ENCODE data around the gene LTK. TPM values are rescaled to one million over a fixed set of nuclear protein-coding genes. Genes with fewer than 3 reads are reported as not detected.
"Not testable (repeated sequence)": the region's sequence is repeated elsewhere in the genome, so short reads cannot be mapped to it uniquely, and the experiment has no call there.

LTK gene
- total RNA-seq, 1 donor from 2014 or later, result 0.19 TPM

DNA sequence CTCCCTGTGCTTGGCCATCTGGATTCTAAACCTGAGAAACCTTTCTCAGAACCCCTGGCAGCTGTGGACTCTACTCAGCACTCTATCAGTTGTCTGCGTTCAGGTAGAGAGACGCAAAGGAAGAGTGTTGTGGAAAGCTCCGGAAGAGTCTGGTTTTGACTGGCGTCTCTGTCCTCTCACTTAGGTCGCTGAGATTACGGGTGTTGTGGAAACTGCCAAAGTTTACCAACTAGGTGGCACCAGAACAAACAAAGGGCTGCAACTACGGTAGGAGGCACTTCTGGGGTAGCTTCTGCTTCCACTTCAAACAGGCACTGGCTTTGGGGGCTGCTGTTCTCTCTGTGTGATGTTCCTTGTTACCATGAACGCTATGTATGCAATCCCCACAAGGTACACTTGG, 39.2 kb downstream of the LTK start:
- Mint-ChIP-seq H3K27me3 (ENCODE audit: low read depth) (no peaks in the 10 kb centered on the region), H3K36me3 (ENCODE audit: low read depth) (peaks cover 31% of the 10 kb centered on the region), H3K4me3 (no peak overlapping the region), H3K4me1 (no peaks in the 10 kb centered on the region), H3K27ac (ENCODE audit: unreplicated experiment) (no peak overlapping the region), H3K9me3 (peaks cover 2% of the 10 kb centered on the region)
- TF ChIP-seq, protein P1, sequence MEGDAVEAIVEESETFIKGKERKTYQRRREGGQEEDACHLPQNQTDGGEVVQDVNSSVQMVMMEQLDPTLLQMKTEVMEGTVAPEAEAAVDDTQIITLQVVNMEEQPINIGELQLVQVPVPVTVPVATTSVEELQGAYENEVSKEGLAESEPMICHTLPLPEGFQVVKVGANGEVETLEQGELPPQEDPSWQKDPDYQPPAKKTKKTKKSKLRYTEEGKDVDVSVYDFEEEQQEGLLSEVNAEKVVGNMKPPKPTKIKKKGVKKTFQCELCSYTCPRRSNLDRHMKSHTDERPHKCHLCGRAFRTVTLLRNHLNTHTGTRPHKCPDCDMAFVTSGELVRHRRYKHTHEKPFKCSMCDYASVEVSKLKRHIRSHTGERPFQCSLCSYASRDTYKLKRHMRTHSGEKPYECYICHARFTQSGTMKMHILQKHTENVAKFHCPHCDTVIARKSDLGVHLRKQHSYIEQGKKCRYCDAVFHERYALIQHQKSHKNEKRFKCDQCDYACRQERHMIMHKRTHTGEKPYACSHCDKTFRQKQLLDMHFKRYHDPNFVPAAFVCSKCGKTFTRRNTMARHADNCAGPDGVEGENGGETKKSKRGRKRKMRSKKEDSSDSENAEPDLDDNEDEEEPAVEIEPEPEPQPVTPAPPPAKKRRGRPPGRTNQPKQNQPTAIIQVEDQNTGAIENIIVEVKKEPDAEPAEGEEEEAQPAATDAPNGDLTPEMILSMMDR (conservative IDR thresholded peaks at IDR 0.05), result no peak
- DNase-seq (ENCODE audit: low read depth, low spot score), result no peak

DNA sequence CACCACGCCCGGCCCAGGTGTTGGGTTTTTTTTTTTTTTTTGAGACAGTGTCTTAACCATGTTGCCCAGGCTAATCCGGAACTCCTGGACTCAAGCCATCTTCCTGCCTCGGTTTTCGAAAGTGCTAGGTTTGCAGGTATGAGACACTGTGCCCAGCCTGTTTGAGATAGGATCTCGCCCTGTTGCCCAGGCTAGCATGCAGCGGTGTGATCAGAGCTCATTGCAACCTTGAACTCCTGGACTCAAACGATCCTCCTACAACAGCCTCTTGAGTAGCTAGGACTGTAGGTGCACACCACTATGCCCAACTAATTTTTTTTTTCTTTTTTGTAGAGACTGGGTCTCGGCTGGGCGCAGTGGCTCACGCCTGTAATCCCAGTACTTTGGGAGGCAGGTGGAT, 40.2 kb downstream of the LTK start:
- Mint-ChIP-seq H3K4me1 (no peaks in the 10 kb centered on the region), H3K27ac (ENCODE audit: unreplicated experiment) (no peak overlapping the region), H3K4me3 (no peak overlapping the region), H3K36me3 (ENCODE audit: low read depth) (peaks cover 34% of the 10 kb centered on the region), H3K27me3 (ENCODE audit: low read depth) (no peaks in the 10 kb centered on the region), H3K9me3 (peaks cover 2% of the 10 kb centered on the region)
- DNase-seq (ENCODE audit: low read depth, low spot score), result no peak
- TF ChIP-seq, protein P1 (conservative IDR thresholded peaks at IDR 0.05), result no peak

DNA sequence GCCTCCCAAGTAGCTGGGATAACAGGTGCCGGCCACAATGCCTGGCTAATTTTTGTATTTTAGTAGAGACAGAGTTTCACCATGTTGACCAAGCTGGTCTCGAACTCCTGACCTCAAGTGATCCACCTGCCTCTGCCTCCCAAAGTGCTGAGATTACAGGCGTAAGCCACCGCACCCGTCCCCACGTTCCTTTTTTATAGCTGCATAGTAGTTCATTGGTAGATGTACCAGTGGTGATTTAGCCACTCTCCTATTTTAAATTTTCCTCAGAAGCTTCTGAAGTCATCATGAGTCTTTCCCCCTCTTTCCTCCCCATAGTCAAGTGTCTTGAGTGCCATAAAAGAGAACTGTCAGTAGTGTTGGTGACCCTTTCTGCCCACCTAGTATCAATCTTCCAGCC, 44.0 kb downstream of the LTK start:
- H3K27me3 Mint-ChIP-seq (ENCODE audit: low read depth); H3K27ac Mint-ChIP-seq (ENCODE audit: unreplicated experiment); DNase-seq (ENCODE audit: low read depth, low spot score); H3K9me3 Mint-ChIP-seq; H3K4me3 Mint-ChIP-seq; H3K4me1 Mint-ChIP-seq: not testable (repeated sequence)
- H3K36me3 Mint-ChIP-seq (ENCODE audit: low read depth), result peaks cover 25% of the 10 kb centered on the region

DNA sequence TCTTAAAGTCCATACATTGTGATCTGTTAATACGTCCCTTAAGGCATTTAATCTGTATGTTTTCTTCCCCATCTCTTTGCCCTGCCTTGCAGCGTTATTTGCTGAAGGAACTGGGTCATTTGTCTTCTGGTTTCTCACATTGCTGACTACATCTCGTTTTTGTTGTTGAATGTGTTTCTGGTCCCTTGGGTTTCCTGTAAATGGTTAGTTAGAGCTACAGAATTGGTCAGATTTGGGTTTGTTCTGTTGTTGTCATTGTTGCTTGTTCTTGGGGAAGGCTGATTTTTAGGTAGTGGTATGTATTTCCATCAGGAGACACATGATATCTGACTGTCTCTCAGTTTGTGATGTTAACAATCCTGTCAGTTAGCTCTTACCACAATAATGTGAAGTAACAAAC, 46.9 kb downstream of the LTK start:
- Mint-ChIP-seq H3K4me3 (no peak overlapping the region), H3K4me1 (peaks cover 7% of the 10 kb centered on the region), H3K9me3 (peaks cover 2% of the 10 kb centered on the region), H3K36me3 (ENCODE audit: low read depth) (peaks cover 36% of the 10 kb centered on the region), H3K27ac (ENCODE audit: unreplicated experiment) (no peak overlapping the region), H3K27me3 (ENCODE audit: low read depth) (no peaks in the 10 kb centered on the region)
- TF ChIP-seq, protein P1 (conservative IDR thresholded peaks at IDR 0.05), result no peak
- no peak for DNase-seq (ENCODE audit: low read depth, low spot score)

DNA sequence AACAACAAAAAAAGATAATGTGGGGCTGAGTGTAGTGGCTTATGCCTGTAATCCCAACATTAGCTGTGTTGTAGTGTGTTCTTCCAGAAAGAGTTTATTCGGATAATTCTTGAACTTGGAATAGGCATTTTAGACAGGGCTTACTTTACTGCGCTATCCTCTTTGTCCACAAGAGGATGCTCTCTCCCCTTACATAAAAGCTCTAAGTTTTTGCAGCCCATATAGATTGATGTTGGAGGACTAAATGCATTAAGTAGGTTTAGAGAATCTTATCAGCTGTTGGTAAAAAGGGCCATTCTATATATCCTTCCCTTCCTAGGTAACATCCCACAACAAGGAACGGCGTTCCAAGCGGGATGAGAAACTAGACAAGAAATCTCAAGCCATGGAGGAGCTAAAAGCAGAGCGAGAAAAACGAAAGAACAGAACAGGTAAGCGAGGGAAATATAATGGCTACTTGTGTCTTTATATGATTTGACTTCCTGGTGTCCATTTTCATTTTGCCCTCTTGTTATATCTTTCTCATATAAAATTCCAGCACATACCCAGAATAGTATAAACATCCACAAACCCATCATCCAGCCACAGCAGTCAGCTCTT, 47.7 kb downstream of the LTK start:
- peak; percentile 34 for DNase-seq (ENCODE audit: low read depth, low spot score)
- TF ChIP-seq, protein P1 (conservative IDR thresholded peaks at IDR 0.05), result peak; percentile 86
- peaks cover 31% of the 10 kb centered on the region for H3K36me3 Mint-ChIP-seq (ENCODE audit: low read depth)
- peaks cover 7% of the 10 kb centered on the region for H3K4me1 Mint-ChIP-seq
- no peaks in the 10 kb centered on the region for H3K27me3 Mint-ChIP-seq (ENCODE audit: low read depth)
- peaks cover 2% of the 10 kb centered on the region for H3K9me3 Mint-ChIP-seq
- no peak overlapping the region for H3K4me3 Mint-ChIP-seq
- no peak overlapping the region for H3K27ac Mint-ChIP-seq (ENCODE audit: unreplicated experiment)

DNA sequence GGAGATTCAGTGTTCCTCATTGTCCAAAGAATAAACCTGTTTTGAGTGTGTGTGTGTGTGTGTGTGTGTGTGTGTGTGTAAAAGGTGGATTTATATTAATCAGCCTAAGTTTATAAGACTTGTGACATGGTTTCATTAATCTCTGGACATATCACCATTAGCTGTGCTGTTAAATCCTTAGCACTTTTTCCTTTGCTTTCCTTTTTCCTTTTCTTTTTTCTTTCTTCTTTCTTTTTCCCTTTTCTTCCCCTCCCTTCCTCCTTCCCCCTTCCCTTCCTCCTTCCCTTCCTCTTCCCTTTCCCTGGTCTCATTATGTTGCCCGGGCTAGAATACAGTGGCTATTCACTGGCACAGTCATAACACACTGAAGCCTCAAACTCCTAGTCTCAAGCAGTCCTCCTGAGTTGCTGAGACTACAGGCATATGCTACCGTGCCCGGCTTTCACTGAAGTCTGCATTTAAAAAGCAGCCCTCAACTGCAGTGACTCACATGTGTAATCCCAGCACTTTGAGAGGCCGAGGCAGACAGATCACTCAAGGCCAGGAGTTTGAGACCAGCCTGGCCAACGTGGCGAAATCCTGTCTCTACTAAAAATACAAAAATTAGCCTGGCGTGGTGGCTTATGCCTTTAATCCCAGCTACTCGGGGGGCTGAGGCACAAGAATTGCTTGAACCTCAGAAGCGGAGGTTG, 48.6 kb downstream of the LTK start:
- Mint-ChIP-seq H3K4me3 (no peak overlapping the region), H3K9me3 (peaks cover 2% of the 10 kb centered on the region), H3K4me1 (peaks cover 7% of the 10 kb centered on the region), H3K27ac (ENCODE audit: unreplicated experiment) (peak overlapping the region; percentile 75), H3K27me3 (ENCODE audit: low read depth) (no peaks in the 10 kb centered on the region), H3K36me3 (ENCODE audit: low read depth) (peaks cover 28% of the 10 kb centered on the region)
- TF ChIP-seq, protein P1 (conservative IDR thresholded peaks at IDR 0.05), result no peak
- DNase-seq (ENCODE audit: low read depth, low spot score), result no peak

Measured in neural crest cell (in vitro differentiated cells).